HCT116 (cell line): ENCODE results near the gene MPP1. TPM values are rescaled to one million over a fixed set of nuclear protein-coding genes. Genes with fewer than 3 reads are reported as not detected.

Experiments used
- ATAC-seq: fragments of 200-7000 bp; cut with Tn5 transposase; 2 replicates; pipeline ENCODE4 v1.9.1; 2020; ENCODE audit warnings: mild to moderate bottlenecking, moderate library complexity
- BruUV-seq: library from RNA; stranded (reverse); fragments of 400-500 nt; replicated peaks from 2 replicates; lab custom pipeline; 2021; lab: Mats Ljungman, UMichigan
- CTCF ChIA-PET: fragments of 300-600 bp; sonication (Branson Sonifier 250); formaldehyde crosslinking; loops from one replicate; lab custom pipeline; 2021; ENCODE audit warnings: antibody characterized with exemption; lab: Charles Lee
- POLR2A ChIA-PET: fragments of 300-600, 350-600 bp; sonication (Branson Sonifier 250); formaldehyde crosslinking; loops from one replicate; lab custom pipeline; 2021; ENCODE audit warnings: antibody characterized with exemption; lab: Charles Lee
- RAD21 ChIA-PET, 2 experiments: fragments of 300-600 bp; sonication (Branson Sonifier 250); formaldehyde crosslinking; loops; one replicate each; lab custom pipeline; 2023; ENCODE audit warnings: low total read pairs in 2 of 2; ENCODE audit not compliant: uncharacterized antibody in 2 of 2, unreplicated experiment in 2 of 2, low non-redundant PET in 1 of 2; lab: Charles Lee
- DNase-seq: peaks from one replicate; pipeline ENCODE4 v3.0.0-alpha.2; 2010; ENCODE audit warnings: low read depth, low spot score
- H2AFZ ChIP-seq: fragments of 200-600 bp; shearing (Covaris generic), sonication (generic); 2 replicates; pipeline ENCODE4 v1.6.1; 2017; ENCODE audit warnings: low read depth, mixed run types, mixed read lengths, antibody characterized with exemption, low read length; ENCODE audit not compliant: poor library complexity, severe bottlenecking
- H3K27ac ChIP-seq: 2 replicates; pipeline ENCODE4 v1.5.1; 2012; ENCODE audit warnings: low read depth, low read length
- H3K27me3 ChIP-seq: fragments of 200-600 bp; sonication (generic); 2 replicates; pipeline ENCODE4 v1.6.1; 2016; ENCODE audit warnings: mixed run types, low read length, mixed read lengths; ENCODE audit not compliant: insufficient read depth
- H3K36me3 ChIP-seq, 2 experiments: fragments of 200-500 bp in 1 of 2; fragments of 200-600 bp in 1 of 2; sonication (Bioruptor generic) in 1 of 2; sonication (generic) in 1 of 2; 2 replicates each; pipeline versions ENCODE4 v1.5.1 to v1.6.1; 2014 to 2016; ENCODE audit warnings: low read length in 2 of 2, inconsistent platforms in 1 of 2, mixed read lengths in 1 of 2, mixed run types in 1 of 2; ENCODE audit not compliant: insufficient read depth in 2 of 2, control insufficient read depth in 1 of 2
- H3K4me1 ChIP-seq, 2 experiments: fragments of 200-600 bp in 1 of 2; sonication (generic) in 1 of 2; 2 replicates each; pipeline versions ENCODE4 v1.5.1 to v1.6.1; 2012 to 2017; ENCODE audit warnings: low read length in 2 of 2, inconsistent platforms in 1 of 2, mild to moderate bottlenecking in 1 of 2, mixed read lengths in 1 of 2, mixed run types in 1 of 2, moderate library complexity in 1 of 2; ENCODE audit not compliant: insufficient read depth in 2 of 2, control insufficient read depth in 1 of 2
- H3K4me2 ChIP-seq: fragments of 200-600 bp; sonication (generic); 2 replicates; pipeline ENCODE4 v1.6.1; 2017; ENCODE audit warnings: mixed run types, low read length, mixed read lengths
- H3K4me3 ChIP-seq, 2 experiments: fragments of 200-600 bp in 1 of 2; sonication (generic) in 1 of 2; replicated peaks in 1 of 2; 2 replicates each; pipeline ENCODE4 v1.5.1; 2011 to 2016; ENCODE audit warnings: low read length in 2 of 2, control low read depth in 1 of 2, low read depth in 1 of 2, mild to moderate bottlenecking in 1 of 2, mixed read lengths in 1 of 2, mixed run types in 1 of 2
- H3K79me2 ChIP-seq: fragments of 200-600 bp; sonication (generic); 2 replicates; pipeline ENCODE4 v1.6.1; 2017; ENCODE audit warnings: mild to moderate bottlenecking, mixed run types, low read length, moderate library complexity, mixed read lengths; ENCODE audit not compliant: insufficient read depth
- H3K9ac ChIP-seq: fragments of 200-600 bp; sonication (generic); 2 replicates; pipeline ENCODE4 v1.6.1; 2016; ENCODE audit warnings: low read length, mixed read lengths
- H3K9me2 ChIP-seq: fragments of 200-600 bp; sonication (generic), shearing (Covaris generic); 2 replicates; pipeline ENCODE4 v1.6.1; 2017; ENCODE audit warnings: mixed run types, mild to moderate bottlenecking, moderate library complexity; ENCODE audit not compliant: insufficient read depth
- H3K9me3 ChIP-seq, 2 experiments: fragments of 200-500 bp in 1 of 2; fragments of 200-600 bp in 1 of 2; sonication (Bioruptor generic) in 1 of 2; sonication (generic) in 1 of 2; 2 replicates each; pipeline ENCODE4 v1.6.1; 2014 to 2017; ENCODE audit warnings: low read length in 2 of 2, mixed read lengths in 2 of 2, inconsistent platforms in 1 of 2, low read depth in 1 of 2, mild to moderate bottlenecking in 1 of 2, mixed run types in 1 of 2, moderate library complexity in 1 of 2; ENCODE audit not compliant: control insufficient read depth in 1 of 2, insufficient read depth in 1 of 2
- H4K20me1 ChIP-seq: fragments of 200-600 bp; sonication (generic), shearing (Covaris generic); 2 replicates; pipeline ENCODE4 v1.6.1; 2017; ENCODE audit warnings: mixed run types, mild to moderate bottlenecking, moderate library complexity; ENCODE audit not compliant: insufficient read depth
- CEBPB ChIP-seq: IDR thresholded peaks from 2 replicates; pipeline ENCODE4 v1.6.1; 2012; ENCODE audit warnings: low read depth
- EGR1 ChIP-seq: IDR thresholded peaks from 2 replicates; pipeline ENCODE4 v1.6.1; 2012; ENCODE audit warnings: low read depth
- EZH2 ChIP-seq: fragments of 200-600 bp; sonication (generic); IDR thresholded peaks from 2 replicates; pipeline ENCODE4 v1.6.1; 2017; ENCODE audit warnings: antibody characterized with exemption, mixed run types
- FOSL1 ChIP-seq: IDR thresholded peaks from 2 replicates; pipeline ENCODE4 v1.6.1; 2012; ENCODE audit warnings: low read depth
- JUND ChIP-seq: IDR thresholded peaks from 2 replicates; pipeline ENCODE4 v1.6.1; 2012
- SIN3A ChIP-seq: IDR thresholded peaks from 2 replicates; pipeline ENCODE4 v1.6.1; 2012; ENCODE audit warnings: low read depth
- SRF ChIP-seq: IDR thresholded peaks from 2 replicates; pipeline ENCODE4 v1.6.1; 2012; ENCODE audit warnings: low read depth
- TCF7L2 ChIP-seq: IDR thresholded peaks from 2 replicates; pipeline ENCODE4 v1.7.0; 2011; ENCODE audit warnings: borderline replicate concordance, inconsistent platforms; ENCODE audit not compliant: insufficient read depth, insufficient read length; ENCODE audit errors: extremely low read depth
- YY1 ChIP-seq: IDR thresholded peaks from 2 replicates; pipeline ENCODE4 v1.6.1; 2011; ENCODE audit warnings: low read length, low read depth, moderate library complexity, mild to moderate bottlenecking; ENCODE audit not compliant: insufficient replicate concordance; ENCODE audit errors: extremely low read depth
- ZFX ChIP-seq: fragments of 450-650 bp; IDR thresholded peaks from 2 replicates; pipeline ENCODE4 v1.6.1; 2017
- ZNF274 ChIP-seq: fragments of 200-500 bp; sonication (Bioruptor generic); IDR thresholded peaks from 2 replicates; pipeline ENCODE4 v1.6.1; 2014; ENCODE audit warnings: mild to moderate bottlenecking, low read depth, low read length, inconsistent platforms
- intact Hi-C: fragments of 100-400 bp; cut with micrococcal nuclease; formaldehyde crosslinking; loops from 2 replicates; pipeline ENCODE4 v1.10.0; 2022
- total RNA-seq: library from RNA; stranded (reverse); gene quantifications from one replicate; pipeline ENCODE4 v1.2.1, GENCODE V29; 2021; ENCODE audit not compliant: unreplicated experiment
- TF ChIP-seq, protein P1 (sequence below), 3 experiments: fragments of 200-600 bp in 1 of 3; sonication (generic) in 1 of 3; IDR thresholded peaks in 2 of 3; conservative IDR thresholded peaks in 1 of 3; 2 replicates each; pipeline ENCODE4 v1.5.1; 2012 to 2017; ENCODE audit warnings: low read depth in 2 of 3, low read length in 2 of 3, antibody characterized with exemption in 1 of 3, borderline replicate concordance in 1 of 3, control low read depth in 1 of 3, mild to moderate bottlenecking in 1 of 3, mixed read lengths in 1 of 3, mixed run types in 1 of 3, moderate library complexity in 1 of 3; ENCODE audit not compliant: insufficient read depth in 1 of 3
- TF ChIP-seq, protein P2 (sequence below): IDR thresholded peaks from 2 replicates; pipeline ENCODE4 v1.6.1; 2012
- TF ChIP-seq, protein P3 (sequence below): IDR thresholded peaks from 2 replicates; pipeline ENCODE4 v1.6.1; 2011; ENCODE audit warnings: mild to moderate bottlenecking, low read length, moderate library complexity; ENCODE audit not compliant: insufficient replicate concordance; ENCODE audit errors: extremely low read depth

The MPP1 gene
- total RNA-seq, 1 experiment from 2014 or later = 13.1 TPM

DNA sequence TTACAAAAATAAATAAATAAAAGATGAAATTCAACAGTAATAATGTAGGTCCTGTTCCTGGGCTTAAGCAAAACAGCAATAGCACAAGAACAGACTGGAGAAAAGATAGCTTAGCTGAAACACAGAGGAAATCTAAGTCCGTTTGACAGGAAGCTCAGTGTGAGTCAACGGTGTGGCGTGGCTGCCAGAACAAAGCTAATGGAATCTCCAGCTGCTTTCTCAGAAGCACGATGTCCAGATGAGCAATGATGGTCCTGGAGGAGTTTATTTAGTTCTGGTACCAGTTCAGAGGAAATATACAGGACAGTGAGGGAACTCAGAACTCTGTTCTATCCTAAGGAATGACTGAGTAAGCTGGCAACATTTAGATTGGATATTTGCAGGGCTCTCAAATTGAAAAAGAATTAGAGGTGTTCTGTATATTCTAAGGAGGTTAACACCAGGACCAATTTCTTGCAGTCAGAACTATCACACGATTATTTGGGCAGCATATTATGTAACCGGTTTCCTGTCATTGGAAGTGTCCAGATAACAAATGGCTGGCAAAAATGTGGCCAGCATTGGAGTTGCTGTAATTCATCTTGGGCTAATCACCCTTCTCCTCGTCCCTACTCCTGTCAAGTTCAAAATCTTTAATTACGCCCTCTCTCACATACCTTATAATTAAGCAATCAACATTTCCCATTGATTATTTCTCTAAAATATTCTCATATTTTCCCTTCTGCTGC, 67.1 kb downstream of the MPP1 start:
- no peak overlapping the region for H3K4me2 ChIP-seq
- no peaks in the 10 kb centered on the region for H3K36me3 ChIP-seq
- RAD21 ChIA-PET = no interaction called here
- H3K4me1 ChIP-seq = no peaks in the 10 kb centered on the region
- no peaks in the 10 kb centered on the region for H3K9me3 ChIP-seq
- no peaks in the 10 kb centered on the region for H3K27me3 ChIP-seq
- intact Hi-C loops = no loop called here
- no peaks in the 10 kb centered on the region for H3K79me2 ChIP-seq
- no peak overlapping the region for H2AFZ ChIP-seq
- ATAC-seq = no peak
- no peak for DNase-seq
- POLR2A ChIA-PET = interaction anchor here (0.7 kb wide), 1 partner anchor 24 kb away, joined by 3 read pairs; the partner anchor contains the start of gene DKC1
- no peak overlapping the region for H3K4me3 ChIP-seq
- CTCF ChIA-PET = interaction anchor here (2.4 kb wide), 1 partner anchor 11 kb away, joined by 9 read pairs; no protein-coding TSS in a partner anchor
- TF ChIP-seq, protein P1, sequence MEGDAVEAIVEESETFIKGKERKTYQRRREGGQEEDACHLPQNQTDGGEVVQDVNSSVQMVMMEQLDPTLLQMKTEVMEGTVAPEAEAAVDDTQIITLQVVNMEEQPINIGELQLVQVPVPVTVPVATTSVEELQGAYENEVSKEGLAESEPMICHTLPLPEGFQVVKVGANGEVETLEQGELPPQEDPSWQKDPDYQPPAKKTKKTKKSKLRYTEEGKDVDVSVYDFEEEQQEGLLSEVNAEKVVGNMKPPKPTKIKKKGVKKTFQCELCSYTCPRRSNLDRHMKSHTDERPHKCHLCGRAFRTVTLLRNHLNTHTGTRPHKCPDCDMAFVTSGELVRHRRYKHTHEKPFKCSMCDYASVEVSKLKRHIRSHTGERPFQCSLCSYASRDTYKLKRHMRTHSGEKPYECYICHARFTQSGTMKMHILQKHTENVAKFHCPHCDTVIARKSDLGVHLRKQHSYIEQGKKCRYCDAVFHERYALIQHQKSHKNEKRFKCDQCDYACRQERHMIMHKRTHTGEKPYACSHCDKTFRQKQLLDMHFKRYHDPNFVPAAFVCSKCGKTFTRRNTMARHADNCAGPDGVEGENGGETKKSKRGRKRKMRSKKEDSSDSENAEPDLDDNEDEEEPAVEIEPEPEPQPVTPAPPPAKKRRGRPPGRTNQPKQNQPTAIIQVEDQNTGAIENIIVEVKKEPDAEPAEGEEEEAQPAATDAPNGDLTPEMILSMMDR (IDR thresholded peaks at IDR 0.05 in 2 of 3, conservative IDR thresholded peaks at IDR 0.05 in 1 of 3; ENCODE audit: borderline replicate concordance in 1 of 3, insufficient read depth in 1 of 3, low read depth in 2 of 3, low read length in 2 of 3) = no peak
- no peak for TF ChIP-seq SRF
- no peak for TF ChIP-seq EZH2
- no peak for TF ChIP-seq SIN3A
- no peak for TF ChIP-seq JUND
- no peak for TF ChIP-seq EGR1
- H3K9ac ChIP-seq = no peak overlapping the region
- no TSS peak for BruUV-seq
- no peaks in the 10 kb centered on the region for H4K20me1 ChIP-seq
- no peak overlapping the region for H3K27ac ChIP-seq
- no peaks in the 10 kb centered on the region for H3K9me2 ChIP-seq

DNA sequence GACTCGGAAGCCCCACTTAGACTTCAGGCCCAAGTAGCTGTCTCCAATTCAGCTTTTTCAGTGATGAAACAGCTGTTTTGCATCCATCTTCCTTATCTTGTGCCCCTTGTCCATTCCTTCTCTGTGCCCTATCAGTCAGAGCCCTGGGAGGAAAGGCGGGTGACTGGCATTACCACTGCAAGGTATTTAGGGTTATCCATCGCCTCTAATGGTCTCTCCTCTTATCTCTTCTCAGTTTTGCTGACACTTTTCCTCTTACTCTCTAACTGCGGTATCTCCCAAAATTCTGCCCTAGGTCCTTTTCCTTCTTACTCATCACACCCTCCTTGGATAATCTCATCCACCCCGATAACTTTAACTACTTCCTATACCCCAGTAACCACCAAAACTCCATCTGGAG, 68.1 kb downstream of the MPP1 start:
- Histone ChIP-seq H3K36me3 (no peaks in the 10 kb centered on the region), H3K4me1 (no peaks in the 10 kb centered on the region), H3K9me2 (no peaks in the 10 kb centered on the region), H3K79me2 (no peaks in the 10 kb centered on the region), H3K4me3 (no peak overlapping the region), H2AFZ (no peak overlapping the region), H3K27me3 (no peaks in the 10 kb centered on the region), H3K9ac (no peak overlapping the region), H4K20me1 (no peaks in the 10 kb centered on the region), H3K27ac (no peak overlapping the region), H3K9me3 (no peaks in the 10 kb centered on the region), H3K4me2 (no peak overlapping the region)
- no peak for DNase-seq
- ATAC-seq = no peak
- BruUV-seq = no TSS peak
- ChIA-PET CTCF (interaction anchor here (2.4 kb wide), 1 partner anchor 12 kb away, joined by 9 read pairs; no protein-coding TSS in a partner anchor), POLR2A (no interaction called here), RAD21 (no interaction called here)
- intact Hi-C loops = no loop called here
- TF ChIP-seq TCF7L2 (no peak), FOSL1 (no peak), CEBPB (no peak), ZNF274 (no peak), JUND (no peak), YY1 (no peak), EGR1 (no peak), SIN3A (no peak), EZH2 (no peak), ZFX (no peak)
- TF ChIP-seq, protein P2, sequence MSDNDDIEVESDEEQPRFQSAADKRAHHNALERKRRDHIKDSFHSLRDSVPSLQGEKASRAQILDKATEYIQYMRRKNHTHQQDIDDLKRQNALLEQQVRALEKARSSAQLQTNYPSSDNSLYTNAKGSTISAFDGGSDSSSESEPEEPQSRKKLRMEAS = no peak
- TF ChIP-seq, protein P3, sequence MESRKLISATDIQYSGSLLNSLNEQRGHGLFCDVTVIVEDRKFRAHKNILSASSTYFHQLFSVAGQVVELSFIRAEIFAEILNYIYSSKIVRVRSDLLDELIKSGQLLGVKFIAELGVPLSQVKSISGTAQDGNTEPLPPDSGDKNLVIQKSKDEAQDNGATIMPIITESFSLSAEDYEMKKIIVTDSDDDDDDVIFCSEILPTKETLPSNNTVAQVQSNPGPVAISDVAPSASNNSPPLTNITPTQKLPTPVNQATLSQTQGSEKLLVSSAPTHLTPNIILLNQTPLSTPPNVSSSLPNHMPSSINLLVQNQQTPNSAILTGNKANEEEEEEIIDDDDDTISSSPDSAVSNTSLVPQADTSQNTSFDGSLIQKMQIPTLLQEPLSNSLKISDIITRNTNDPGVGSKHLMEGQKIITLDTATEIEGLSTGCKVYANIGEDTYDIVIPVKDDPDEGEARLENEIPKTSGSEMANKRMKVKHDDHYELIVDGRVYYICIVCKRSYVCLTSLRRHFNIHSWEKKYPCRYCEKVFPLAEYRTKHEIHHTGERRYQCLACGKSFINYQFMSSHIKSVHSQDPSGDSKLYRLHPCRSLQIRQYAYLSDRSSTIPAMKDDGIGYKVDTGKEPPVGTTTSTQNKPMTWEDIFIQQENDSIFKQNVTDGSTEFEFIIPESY = no peak
